Keratinocyte (primary cell): ENCODE data around the gene CBFA2T3. TPM values are rescaled to one million over a fixed set of nuclear protein-coding genes. Genes with fewer than 3 reads are reported as not detected.

ENCODE experiments used
- DNase-seq: peaks from one replicate; pipeline ENCODE4 v3.0.0-alpha.2; 2011; ENCODE audit warnings: low read depth, missing footprints, low spot score
- FAIRE-seq: peaks from 2 replicates; lab custom pipeline; 2011; peaks lifted over from hg19 to GRCh38; lab: Jason Lieb, UNC
- H2AFZ ChIP-seq: 2 replicates; pipeline ENCODE4 v1.6.0; 2012; ENCODE audit warnings: low read length, control low read depth, inconsistent platforms; ENCODE audit not compliant: control insufficient read depth
- H3K27ac ChIP-seq: 2 replicates; pipeline ENCODE4 v1.5.1; 2011; ENCODE audit warnings: low read length; ENCODE audit not compliant: control insufficient read depth, insufficient read depth
- H3K27me3 ChIP-seq: 3 replicates; pipeline ENCODE4 v1.6.0; 2011; ENCODE audit warnings: low read length; ENCODE audit not compliant: control insufficient read depth, insufficient read depth; ENCODE audit errors: extremely low read depth
- H3K36me3 ChIP-seq, 2 experiments: 2 replicates in 1 of 2; 3 replicates in 1 of 2; pipeline ENCODE4 v1.5.1; 2011; ENCODE audit warnings: low read length in 2 of 2, mild to moderate bottlenecking in 1 of 2; ENCODE audit not compliant: control insufficient read depth in 2 of 2, insufficient read depth in 2 of 2; ENCODE audit errors: extremely low read depth in 1 of 2
- H3K4me1 ChIP-seq: 3 replicates; pipeline ENCODE4 v1.5.1; 2011; ENCODE audit warnings: low read length; ENCODE audit not compliant: control insufficient read depth, insufficient read depth; ENCODE audit errors: extremely low read depth
- H3K4me2 ChIP-seq: 3 replicates; pipeline ENCODE4 v1.6.0; 2011; ENCODE audit warnings: low read depth, low read length; ENCODE audit not compliant: control insufficient read depth, insufficient read depth; ENCODE audit errors: extremely low read depth
- H3K4me3 ChIP-seq, 3 experiments: fragments of 200-600 bp in 1 of 3; sonication (generic) in 1 of 3; 2 replicates in 2 of 3; 3 replicates in 1 of 3; pipeline ENCODE4 v1.5.1; 2011 to 2016; ENCODE audit warnings: low read length in 3 of 3, mild to moderate bottlenecking in 3 of 3, control low read depth in 2 of 3, inconsistent platforms in 1 of 3, low read depth in 1 of 3, mixed read lengths in 1 of 3, mixed run types in 1 of 3, moderate library complexity in 1 of 3; ENCODE audit not compliant: control insufficient read depth in 2 of 3, insufficient read depth in 2 of 3; ENCODE audit errors: extremely low read depth in 1 of 3
- H3K79me2 ChIP-seq: 2 replicates; pipeline ENCODE4 v1.6.0; 2012; ENCODE audit warnings: low read length; ENCODE audit not compliant: control insufficient read depth, insufficient read depth
- H3K9ac ChIP-seq: 3 replicates; pipeline ENCODE4 v1.6.0; 2011; ENCODE audit warnings: low read length; ENCODE audit not compliant: control insufficient read depth, insufficient read depth; ENCODE audit errors: extremely low read depth
- H3K9me1 ChIP-seq: 3 replicates; pipeline ENCODE4 v1.6.0; 2011; ENCODE audit warnings: low read length; ENCODE audit not compliant: control insufficient read depth, insufficient read depth; ENCODE audit errors: extremely low read depth
- H3K9me3 ChIP-seq: 2 replicates; pipeline ENCODE4 v1.5.1; 2012; ENCODE audit warnings: low read depth, low read length; ENCODE audit not compliant: control insufficient read depth
- H4K20me1 ChIP-seq: 3 replicates; pipeline ENCODE4 v1.6.0; 2011; ENCODE audit warnings: low read length; ENCODE audit not compliant: control insufficient read depth, insufficient read depth; ENCODE audit errors: extremely low read depth
- EZH2 ChIP-seq: IDR thresholded peaks from one replicate; pipeline ENCODE4 v1.6.1; 2012; ENCODE audit warnings: inconsistent platforms, mild to moderate bottlenecking, low read length, moderate library complexity
- dilution Hi-C: fragments of 300-500 bp; cut with MboI; formaldehyde crosslinking; loops from one replicate; pipeline ENCODE4 v1.7.0; 2020; ENCODE audit warnings: low sequenced_read_pairs; ENCODE audit not compliant: extremely low pct_ligation_motif_present
- polyA plus RNA-seq, 5 experiments: library from polyadenylated mRNA; depleted of rRNA in 3 of 5; stranded (reverse) in 3 of 5; stranded (forward) in 1 of 5; unstranded in 1 of 5; fragments of >200 nt; gene quantifications; 1 replicate in 1 of 5; 2 replicates in 3 of 5; 3 replicates in 1 of 5; pipeline versions ENCODE4 v1.2.1 to v1.2.3, GENCODE V29; 2011 to 2012; ENCODE audit warnings: missing spikeins in 2 of 5, low read depth in 1 of 5, low replicate concordance in 1 of 5
- TF ChIP-seq, protein P1 (sequence below), 3 experiments: IDR thresholded peaks in 1 of 3; conservative IDR thresholded peaks in 1 of 3; optimal IDR thresholded peaks in 1 of 3; 2 replicates in 2 of 3; 3 replicates in 1 of 3; pipeline versions ENCODE3 to v1.5.1; 2011; ENCODE audit warnings: low read length in 3 of 3, mild to moderate bottlenecking in 3 of 3, moderate library complexity in 2 of 3, control low read depth in 1 of 3, inconsistent platforms in 1 of 3; ENCODE audit not compliant: insufficient read depth in 2 of 3; ENCODE audit errors: extremely low read depth in 1 of 3

CBFA2T3 gene
- polyA plus RNA-seq, 1 donor (not counting 4 experiments of a cell fraction or from before 2014, with no cell fraction given): 0.08 TPM

DNA sequence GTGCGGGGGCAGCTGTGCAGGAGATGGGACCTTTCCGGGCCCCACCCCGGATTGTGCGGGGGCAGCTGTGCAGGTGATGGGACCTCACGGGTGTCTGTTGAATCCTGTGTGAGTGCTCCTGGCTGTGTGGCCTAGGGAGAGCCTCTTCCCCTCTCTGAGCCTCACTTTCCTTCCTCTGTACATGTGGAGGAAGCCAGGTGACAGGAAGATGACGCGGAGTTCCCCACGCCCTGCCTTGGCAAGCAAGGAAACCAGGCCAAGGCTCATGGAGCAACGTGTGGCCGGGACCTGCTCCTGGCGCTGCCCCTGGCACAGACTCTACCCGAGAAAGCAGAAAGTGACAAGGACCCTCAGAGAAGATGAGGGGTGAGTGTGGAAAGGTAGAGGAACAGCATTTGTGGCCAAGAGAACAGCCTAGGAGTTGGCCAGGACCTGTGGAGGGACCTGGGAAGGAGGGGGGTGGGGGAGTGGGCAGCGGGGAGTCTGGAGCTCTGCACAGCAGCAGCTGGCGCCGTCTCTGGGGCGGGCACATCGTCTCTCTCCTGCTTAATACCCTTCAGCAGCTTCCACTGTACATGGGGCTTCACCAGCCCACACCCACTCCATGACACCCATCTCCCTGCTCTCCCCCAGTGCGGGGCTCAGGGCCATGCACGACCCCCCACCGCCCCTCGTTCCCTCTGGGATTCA, 72.2 kb downstream of the CBFA2T3 start:
- no peaks in the 10 kb centered on the region for H3K9me3 ChIP-seq
- H3K27ac ChIP-seq: no peak overlapping the region
- H3K4me1 ChIP-seq: peaks cover 15% of the 10 kb centered on the region
- no peak overlapping the region for H3K9ac ChIP-seq
- dilution Hi-C loops: no loop called here
- no peaks in the 10 kb centered on the region for H4K20me1 ChIP-seq
- H3K79me2 ChIP-seq: no peaks in the 10 kb centered on the region
- FAIRE-seq (peak; percentile 26), DNase-seq (no peak)
- H3K4me2 ChIP-seq: peak overlapping the region; percentile 41
- H3K36me3 ChIP-seq: no peaks in the 10 kb centered on the region
- TF ChIP-seq, protein P1, sequence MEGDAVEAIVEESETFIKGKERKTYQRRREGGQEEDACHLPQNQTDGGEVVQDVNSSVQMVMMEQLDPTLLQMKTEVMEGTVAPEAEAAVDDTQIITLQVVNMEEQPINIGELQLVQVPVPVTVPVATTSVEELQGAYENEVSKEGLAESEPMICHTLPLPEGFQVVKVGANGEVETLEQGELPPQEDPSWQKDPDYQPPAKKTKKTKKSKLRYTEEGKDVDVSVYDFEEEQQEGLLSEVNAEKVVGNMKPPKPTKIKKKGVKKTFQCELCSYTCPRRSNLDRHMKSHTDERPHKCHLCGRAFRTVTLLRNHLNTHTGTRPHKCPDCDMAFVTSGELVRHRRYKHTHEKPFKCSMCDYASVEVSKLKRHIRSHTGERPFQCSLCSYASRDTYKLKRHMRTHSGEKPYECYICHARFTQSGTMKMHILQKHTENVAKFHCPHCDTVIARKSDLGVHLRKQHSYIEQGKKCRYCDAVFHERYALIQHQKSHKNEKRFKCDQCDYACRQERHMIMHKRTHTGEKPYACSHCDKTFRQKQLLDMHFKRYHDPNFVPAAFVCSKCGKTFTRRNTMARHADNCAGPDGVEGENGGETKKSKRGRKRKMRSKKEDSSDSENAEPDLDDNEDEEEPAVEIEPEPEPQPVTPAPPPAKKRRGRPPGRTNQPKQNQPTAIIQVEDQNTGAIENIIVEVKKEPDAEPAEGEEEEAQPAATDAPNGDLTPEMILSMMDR (optimal IDR thresholded peaks at IDR 0.05 in 1 of 3, IDR thresholded peaks at IDR 0.05 in 1 of 3, conservative IDR thresholded peaks at IDR 0.05 in 1 of 3; ENCODE audit: extremely low read depth in 1 of 3, insufficient read depth in 2 of 3, low read length in 3 of 3): no peak
- TF ChIP-seq EZH2: no peak
- H2AFZ ChIP-seq: peak overlapping the region; percentile 52
- H3K9me1 ChIP-seq: no peaks in the 10 kb centered on the region
- peak overlapping the region in 2 of 3 experiments; percentile 7 to 18 for H3K4me3 ChIP-seq
- peaks cover 22% of the 10 kb centered on the region for H3K27me3 ChIP-seq

DNA sequence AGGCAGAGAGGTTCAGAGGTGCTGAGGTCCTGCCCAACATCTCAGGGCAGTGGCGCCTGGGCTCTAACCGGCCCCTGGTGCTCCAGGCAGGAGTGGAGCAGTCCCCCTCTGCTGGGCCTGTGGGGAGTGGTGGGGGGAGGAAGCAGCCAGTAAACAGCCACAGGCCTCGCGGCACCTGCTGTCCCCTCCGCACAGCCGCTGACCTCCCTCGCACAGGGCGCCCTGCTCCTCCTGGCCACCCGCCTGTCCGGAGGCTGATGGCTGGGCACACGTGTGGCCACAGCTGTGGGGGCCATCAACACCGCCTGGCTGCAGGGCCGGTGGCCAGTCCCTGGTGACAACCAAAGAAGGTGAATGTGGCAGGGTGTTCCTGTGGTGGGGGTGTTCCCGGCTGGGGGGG, 73.7 kb downstream of the CBFA2T3 start:
- H3K4me1 ChIP-seq: peaks cover 15% of the 10 kb centered on the region

More for the DNA sequence above, 73.7 kb downstream of the CBFA2T3 start:
- no peak overlapping the region for H3K4me3 ChIP-seq
- no peaks in the 10 kb centered on the region for H3K36me3 ChIP-seq
- no peaks in the 10 kb centered on the region for H3K9me1 ChIP-seq
- H3K9ac ChIP-seq: no peak overlapping the region
- no peak overlapping the region for H3K4me2 ChIP-seq
- no peak overlapping the region for H3K27ac ChIP-seq
- DNase-seq (no peak), FAIRE-seq (no peak)
- H4K20me1 ChIP-seq: no peaks in the 10 kb centered on the region
- peaks cover 36% of the 10 kb centered on the region for H3K27me3 ChIP-seq
- TF ChIP-seq, protein P1 (optimal IDR thresholded peaks at IDR 0.05 in 1 of 3, IDR thresholded peaks at IDR 0.05 in 1 of 3, conservative IDR thresholded peaks at IDR 0.05 in 1 of 3; ENCODE audit: extremely low read depth in 1 of 3, insufficient read depth in 2 of 3, low read length in 3 of 3): no peak
- TF ChIP-seq EZH2: no peak
- no peak overlapping the region for H2AFZ ChIP-seq
- dilution Hi-C loops: no loop called here
- no peaks in the 10 kb centered on the region for H3K79me2 ChIP-seq
- no peaks in the 10 kb centered on the region for H3K9me3 ChIP-seq
